Measurements from ENCODE around the gene RGS12.

The RGS12 gene

DNA sequence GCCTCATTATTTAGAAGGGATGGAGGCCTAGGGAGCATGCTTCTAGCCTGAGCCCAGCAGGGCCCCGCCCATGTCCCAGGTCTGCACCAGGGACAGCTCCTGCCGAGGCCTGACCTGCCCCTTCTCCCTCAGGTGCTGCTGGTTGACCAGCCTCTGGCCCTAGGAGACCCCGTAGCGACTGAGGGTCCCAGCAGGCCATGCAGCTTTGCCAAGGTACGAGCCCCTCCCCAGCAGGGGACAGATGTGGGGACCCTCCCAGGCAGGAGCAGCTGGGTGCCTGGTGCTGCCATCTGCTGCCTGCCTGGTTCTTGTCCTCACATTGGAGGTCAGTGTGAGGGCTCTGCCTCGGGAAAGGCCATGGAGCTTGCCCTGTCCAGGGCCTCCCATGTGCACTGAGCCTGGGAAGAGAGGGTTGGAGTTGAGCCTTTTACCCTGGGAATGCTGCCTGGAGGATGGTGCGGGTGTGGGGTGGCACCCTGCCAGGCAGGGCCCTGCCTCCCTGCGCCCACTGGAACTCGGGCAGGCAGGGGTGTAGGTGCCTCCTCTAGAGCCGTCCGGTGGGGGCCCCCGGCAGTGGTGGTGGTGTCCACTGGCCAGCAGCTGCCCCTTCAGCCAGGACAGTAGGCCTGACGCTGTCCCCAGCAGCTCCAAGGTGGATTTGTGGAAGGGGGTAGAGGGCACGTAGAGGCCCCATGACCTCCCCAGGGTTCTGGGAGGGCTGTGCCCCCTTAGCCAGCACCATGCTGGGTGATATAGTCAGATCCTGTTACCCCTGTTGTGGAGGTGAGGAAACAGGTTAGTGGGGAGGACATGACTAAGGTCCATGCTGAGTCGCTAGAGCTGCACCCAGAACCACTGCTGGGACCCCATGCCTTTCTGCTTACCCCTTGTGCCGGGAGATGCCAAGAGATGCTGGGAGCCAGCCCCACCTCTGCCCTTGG is 46.1 kb upstream of the RGS12 start:
- no peak overlapping the region for H3K4me3 ChIP-seq (ENCODE audit: low read depth, low read length)
- TF ChIP-seq, protein P1, sequence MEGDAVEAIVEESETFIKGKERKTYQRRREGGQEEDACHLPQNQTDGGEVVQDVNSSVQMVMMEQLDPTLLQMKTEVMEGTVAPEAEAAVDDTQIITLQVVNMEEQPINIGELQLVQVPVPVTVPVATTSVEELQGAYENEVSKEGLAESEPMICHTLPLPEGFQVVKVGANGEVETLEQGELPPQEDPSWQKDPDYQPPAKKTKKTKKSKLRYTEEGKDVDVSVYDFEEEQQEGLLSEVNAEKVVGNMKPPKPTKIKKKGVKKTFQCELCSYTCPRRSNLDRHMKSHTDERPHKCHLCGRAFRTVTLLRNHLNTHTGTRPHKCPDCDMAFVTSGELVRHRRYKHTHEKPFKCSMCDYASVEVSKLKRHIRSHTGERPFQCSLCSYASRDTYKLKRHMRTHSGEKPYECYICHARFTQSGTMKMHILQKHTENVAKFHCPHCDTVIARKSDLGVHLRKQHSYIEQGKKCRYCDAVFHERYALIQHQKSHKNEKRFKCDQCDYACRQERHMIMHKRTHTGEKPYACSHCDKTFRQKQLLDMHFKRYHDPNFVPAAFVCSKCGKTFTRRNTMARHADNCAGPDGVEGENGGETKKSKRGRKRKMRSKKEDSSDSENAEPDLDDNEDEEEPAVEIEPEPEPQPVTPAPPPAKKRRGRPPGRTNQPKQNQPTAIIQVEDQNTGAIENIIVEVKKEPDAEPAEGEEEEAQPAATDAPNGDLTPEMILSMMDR (IDR thresholded peaks at IDR 0.05; ENCODE audit: low read depth, low read length), result no peak

DNA sequence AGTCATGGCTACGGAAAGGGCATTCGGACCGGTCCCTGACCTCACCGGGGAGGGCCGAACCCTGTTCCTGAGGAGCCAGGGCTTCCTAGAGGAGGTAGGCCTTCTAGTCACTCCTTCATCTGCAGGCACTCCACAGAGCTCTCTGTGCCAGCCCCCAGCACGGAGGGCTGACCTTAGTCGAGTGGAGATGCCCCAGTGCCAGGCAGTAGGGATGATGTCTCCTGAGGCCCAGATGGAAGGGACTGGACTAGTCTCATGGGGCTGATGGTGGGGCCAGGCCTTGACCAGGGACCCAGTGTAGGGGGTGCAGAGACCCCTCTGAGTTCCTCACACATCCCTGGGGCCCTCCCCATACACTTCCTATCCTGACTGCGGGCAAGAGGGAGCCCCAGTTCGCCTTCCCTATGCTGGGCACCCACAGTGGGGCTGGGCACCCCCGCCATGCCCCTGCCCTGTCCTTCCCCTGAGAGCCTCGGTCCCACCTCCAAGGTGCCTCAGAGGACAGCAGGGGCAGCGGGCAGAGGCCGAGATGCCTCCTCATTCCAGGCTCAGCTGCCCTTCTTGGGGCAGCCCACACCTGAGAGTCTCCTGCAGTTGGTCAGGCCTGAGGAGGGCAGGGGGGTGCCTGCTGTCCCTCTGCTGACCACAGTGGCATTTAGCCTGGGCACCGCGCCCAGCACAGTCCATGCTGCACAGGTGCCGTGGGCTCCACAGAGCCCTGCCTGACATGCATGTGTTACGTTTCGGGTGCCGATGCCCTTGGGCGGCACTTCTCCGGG is 45.2 kb upstream of the RGS12 start:
- TF ChIP-seq, protein P1 (IDR thresholded peaks at IDR 0.05; ENCODE audit: low read depth, low read length), result no peak
- H3K4me3 ChIP-seq (ENCODE audit: low read depth, low read length), result no peak overlapping the region

DNA sequence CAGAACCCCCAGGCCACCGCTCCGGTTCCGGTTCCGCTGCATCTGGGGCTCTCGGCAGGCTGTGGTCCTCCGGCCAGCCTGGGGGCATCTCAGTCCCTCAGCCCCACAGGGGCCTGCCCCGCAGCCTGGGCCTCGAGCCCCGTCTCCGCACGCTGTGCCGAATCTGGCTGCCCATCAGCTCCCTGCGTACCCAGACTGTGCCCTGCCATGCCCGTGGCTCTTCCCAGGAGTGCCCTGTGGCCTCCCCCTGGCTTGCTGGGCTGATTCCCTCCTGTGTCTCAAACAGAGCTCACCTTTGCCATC is 44.7 kb upstream of the RGS12 start:
- H3K4me3 ChIP-seq (ENCODE audit: low read depth, low read length), result no peak overlapping the region
- TF ChIP-seq, protein P1 (IDR thresholded peaks at IDR 0.05; ENCODE audit: low read depth, low read length), result no peak

DNA sequence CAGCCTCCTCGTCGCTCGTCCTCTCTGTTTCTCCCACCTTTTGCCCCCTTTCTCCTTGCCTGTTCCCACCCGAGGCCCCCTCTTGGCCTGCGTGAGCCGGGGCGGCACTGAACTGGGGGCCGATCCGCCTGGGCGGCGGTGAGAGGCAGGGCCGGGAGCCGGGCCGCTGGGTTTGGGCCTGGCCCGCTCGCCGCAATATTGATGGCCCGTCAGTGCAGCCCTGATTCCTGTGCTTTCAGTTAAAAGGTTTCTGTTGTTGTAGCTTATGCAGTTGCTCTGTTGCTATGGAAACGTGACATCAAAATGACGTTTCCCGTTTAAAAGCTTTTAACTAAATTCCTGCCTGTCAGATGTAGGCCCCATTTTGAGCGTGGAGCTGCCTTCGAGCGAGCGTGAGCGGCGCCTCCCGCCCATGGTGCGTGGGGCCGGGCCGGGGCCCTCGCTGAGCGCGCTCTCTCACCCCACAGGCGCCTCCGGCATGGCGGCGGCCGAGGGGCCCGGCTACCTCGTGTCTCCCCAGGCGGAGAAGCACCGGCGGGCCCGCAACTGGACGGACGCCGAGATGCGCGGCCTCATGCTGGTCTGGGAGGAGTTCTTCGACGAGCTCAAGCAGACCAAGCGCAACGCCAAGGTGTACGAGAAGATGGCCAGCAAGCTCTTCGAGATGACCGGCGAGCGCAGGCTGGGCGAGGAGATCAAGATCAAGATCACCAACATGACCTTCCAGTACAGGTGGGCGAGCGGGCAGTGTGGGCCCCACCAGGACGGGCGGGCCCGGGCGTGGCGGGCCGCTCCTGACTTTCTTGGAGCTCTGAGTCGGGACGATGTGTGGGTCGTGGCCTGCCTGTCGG is 43.8 kb upstream of the RGS12 start, which contains the start of gene MSANTD1:
Gene MSANTD1, plus strand, starts transcription at position 349 of the 851 bp plus-strand sequence. Its CDS starts 64 bp downstream, at position 413.
- H3K4me3 ChIP-seq (ENCODE audit: low read depth, low read length), result no peak within 1 kb of the TSS
- TF ChIP-seq, protein P1 (IDR thresholded peaks at IDR 0.05; ENCODE audit: low read depth, low read length), result no peak

DNA sequence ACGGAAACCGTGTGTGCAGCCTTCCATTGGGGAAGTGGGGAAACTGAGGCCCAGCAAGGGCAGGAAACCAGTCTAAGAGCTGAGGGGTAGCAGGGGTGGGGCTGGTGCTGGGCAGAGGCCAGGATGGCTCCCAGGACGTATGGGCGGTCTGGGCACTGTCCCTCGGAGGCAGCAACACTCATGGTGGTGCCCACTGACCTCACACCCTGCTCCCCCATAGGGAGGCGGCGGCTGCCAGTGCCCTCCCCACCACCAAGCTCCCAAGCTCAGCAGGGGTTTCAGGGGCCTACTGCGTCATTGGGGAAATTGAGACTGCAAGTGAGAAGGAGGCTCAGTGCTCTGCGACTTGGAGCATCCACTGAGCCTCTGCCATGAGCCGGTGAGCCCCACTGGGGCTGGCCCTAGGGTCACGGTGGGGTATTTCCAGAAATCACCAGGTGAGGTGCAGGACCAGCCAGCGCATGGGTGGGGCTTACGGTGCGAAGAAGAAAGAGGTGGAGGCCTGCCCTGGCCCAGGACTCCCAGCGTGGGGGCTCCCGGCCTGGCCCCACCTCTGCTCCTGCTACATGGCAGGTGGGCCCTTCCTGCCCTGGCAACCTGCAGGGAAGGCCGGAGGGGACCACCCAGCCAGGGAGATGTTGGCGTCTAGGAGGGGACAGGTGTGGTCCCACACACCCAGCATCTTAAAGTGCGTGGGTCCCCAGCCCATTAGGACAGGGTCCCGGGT is 42.9 kb upstream of the RGS12 start:
- H3K4me3 ChIP-seq (ENCODE audit: low read depth, low read length), result no peak overlapping the region
- TF ChIP-seq, protein P1 (IDR thresholded peaks at IDR 0.05; ENCODE audit: low read depth, low read length), result no peak

DNA sequence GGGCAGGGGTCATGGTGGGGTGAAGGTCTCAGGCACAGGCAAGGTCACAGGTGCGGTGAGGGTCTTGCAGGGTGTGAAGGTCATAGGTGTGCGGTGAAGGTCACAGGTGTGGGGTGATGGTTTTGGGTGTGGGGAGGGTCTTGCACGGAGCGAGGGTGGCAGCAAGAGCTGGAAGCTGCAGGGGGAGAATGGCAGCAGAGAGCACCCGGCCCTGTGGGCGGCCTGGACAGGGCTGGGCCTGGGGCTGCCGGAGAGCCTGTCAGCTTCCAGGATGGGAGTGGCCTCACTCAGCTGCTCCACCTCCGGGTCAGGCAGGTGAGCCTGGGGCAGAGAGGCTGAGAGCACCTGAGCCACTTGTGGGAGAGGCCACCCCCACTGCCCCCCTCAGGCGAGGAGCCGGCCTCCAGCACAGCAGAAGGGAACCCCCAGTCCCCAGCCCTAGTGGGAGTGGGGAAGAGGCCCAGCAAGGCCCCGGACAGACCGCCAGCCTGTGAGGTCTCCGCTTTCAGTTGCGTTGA is 42.3 kb upstream of the RGS12 start:
- TF ChIP-seq, protein P1 (IDR thresholded peaks at IDR 0.05; ENCODE audit: low read depth, low read length), result no peak
- no peak overlapping the region for H3K4me3 ChIP-seq (ENCODE audit: low read depth, low read length)

Measured in WI38 (cell line).